Naive thymus-derived CD8-positive, alpha-beta T cell (primary cell): ENCODE data around the gene FSIP1. TPM values are rescaled to one million over a fixed set of nuclear protein-coding genes. Genes with fewer than 3 reads are reported as not detected.

ENCODE experiments used
- ATAC-seq, 2 donors: fragments of 150-1000 bp; cut with Tn5 transposase in 1 of 2; sonication (Bioruptor Pico), chemical (Tn5 transposase) in 1 of 2; 1 replicate in 1 of 2; 2 replicates in 1 of 2; pipeline ENCODE4 v1.10.0; 2021; ENCODE audit warnings: mild to moderate bottlenecking in 2 of 2, moderate library complexity in 2 of 2
- POLR2A ChIA-PET: fragments of 350-600 bp; sonication (Branson Sonifier 250); formaldehyde crosslinking; loops from one replicate; lab custom pipeline; 2021; ENCODE audit warnings: antibody characterized with exemption; lab: Charles Lee
- DNase-seq, 10 donors: peaks; one replicate each; pipeline versions ENCODE4 v3.0.0 to v3.0.0-alpha.2; 2020 to 2022
- H3K27ac Mint-ChIP-seq, 10 donors: one replicate each; pipeline ENCODE4 v1.8.0; 2020 to 2022; ENCODE audit warnings: mild to moderate bottlenecking in 10 of 10, mixed read lengths in 10 of 10, moderate library complexity in 4 of 10, inconsistent platforms in 1 of 10
- H3K27me3 Mint-ChIP-seq, 5 donors: one replicate each; pipeline ENCODE4 v1.8.0; 2021 to 2022; ENCODE audit warnings: mixed read lengths in 5 of 5
- H3K36me3 Mint-ChIP-seq, 3 donors: one replicate each; pipeline ENCODE4 v1.8.0; 2020 to 2022; ENCODE audit warnings: mixed read lengths in 3 of 3, mild to moderate bottlenecking in 2 of 3, inconsistent platforms in 1 of 3
- H3K4me1 Mint-ChIP-seq, 4 donors: one replicate each; pipeline ENCODE4 v1.8.0; 2021 to 2022; ENCODE audit warnings: mixed read lengths in 4 of 4
- H3K4me3 Mint-ChIP-seq, 10 donors: one replicate each; pipeline ENCODE4 v1.8.0; 2020 to 2022; ENCODE audit warnings: mild to moderate bottlenecking in 10 of 10, mixed read lengths in 10 of 10, moderate library complexity in 6 of 10, inconsistent platforms in 1 of 10
- H3K9me3 Mint-ChIP-seq, 9 donors: one replicate each; pipeline ENCODE4 v1.8.0; 2020 to 2022; ENCODE audit warnings: mixed read lengths in 9 of 9, mild to moderate bottlenecking in 3 of 9, inconsistent platforms in 1 of 9, moderate library complexity in 1 of 9
- polyA plus RNA-seq, 3 donors: library from polyadenylated mRNA; unstranded; fragments of 300-500 nt; fragmentation: Illumina TruSeq; gene quantifications; one replicate each; pipeline ENCODE4 v1.2.3, GENCODE V29; 2021
- total RNA-seq, 8 experiments: library from RNA in 2 of 8; stranded (reverse) in 2 of 8; gene quantifications; one replicate each; pipeline ENCODE4 v1.2.3 and lab custom pipeline; 2021 to 2026

Gene FSIP1
- total and polyA plus RNA-seq, 5 experiments from 2014 or later, result 0.30 to 0.85 (median 0.49) TPM; not detected in 1

DNA sequence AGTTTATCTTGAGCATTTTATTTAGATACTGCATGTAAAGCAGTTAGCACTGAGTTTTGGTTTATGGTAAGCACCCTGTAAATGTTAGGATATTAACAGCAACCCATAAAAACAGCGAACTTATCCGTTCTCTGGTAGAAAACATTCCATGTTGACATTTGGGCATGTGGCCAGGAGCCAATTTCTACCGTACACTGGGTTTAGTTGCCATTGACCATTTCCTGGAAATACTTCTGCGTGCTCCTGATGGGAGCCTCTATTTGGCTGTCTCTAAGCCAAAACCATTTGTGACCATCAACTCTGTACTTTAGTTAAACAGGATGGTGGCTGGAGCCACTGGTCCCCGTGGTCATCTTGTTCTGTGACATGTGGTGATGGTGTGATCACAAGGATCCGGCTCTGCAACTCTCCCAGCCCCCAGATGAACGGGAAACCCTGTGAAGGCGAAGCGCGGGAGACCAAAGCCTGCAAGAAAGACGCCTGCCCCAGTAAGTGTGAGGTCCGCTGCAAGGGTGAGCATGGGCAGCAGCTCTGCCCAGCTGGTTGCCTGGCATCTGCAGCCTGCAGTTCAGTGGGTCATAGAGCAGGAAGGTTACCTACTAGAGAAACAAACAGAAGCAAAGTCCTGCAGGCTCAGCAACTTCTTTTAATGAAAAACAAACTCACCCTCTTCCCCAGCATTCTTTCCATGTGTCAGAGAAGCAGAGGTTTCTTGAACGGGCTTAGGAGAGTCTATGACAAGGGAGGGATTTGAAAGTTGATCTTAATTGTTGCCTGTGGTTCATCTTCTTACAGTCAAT is 194.7 kb downstream of the FSIP1 start:
- POLR2A ChIA-PET, result no interaction called here
- H3K4me1 Mint-ChIP-seq, result peaks cover 0 to 5% (median 0%) of the 10 kb centered on the region in 4 donors
- H3K27ac Mint-ChIP-seq, result no peak overlapping the region
- peaks cover 0 to 12% (median 3%) of the 10 kb centered on the region in 5 donors for H3K27me3 Mint-ChIP-seq
- ATAC-seq (no peak), DNase-seq (no peak)
- no peaks in the 10 kb centered on the region for H3K9me3 Mint-ChIP-seq
- H3K36me3 Mint-ChIP-seq, result no peaks in the 10 kb centered on the region
- H3K4me3 Mint-ChIP-seq, result no peak overlapping the region

DNA sequence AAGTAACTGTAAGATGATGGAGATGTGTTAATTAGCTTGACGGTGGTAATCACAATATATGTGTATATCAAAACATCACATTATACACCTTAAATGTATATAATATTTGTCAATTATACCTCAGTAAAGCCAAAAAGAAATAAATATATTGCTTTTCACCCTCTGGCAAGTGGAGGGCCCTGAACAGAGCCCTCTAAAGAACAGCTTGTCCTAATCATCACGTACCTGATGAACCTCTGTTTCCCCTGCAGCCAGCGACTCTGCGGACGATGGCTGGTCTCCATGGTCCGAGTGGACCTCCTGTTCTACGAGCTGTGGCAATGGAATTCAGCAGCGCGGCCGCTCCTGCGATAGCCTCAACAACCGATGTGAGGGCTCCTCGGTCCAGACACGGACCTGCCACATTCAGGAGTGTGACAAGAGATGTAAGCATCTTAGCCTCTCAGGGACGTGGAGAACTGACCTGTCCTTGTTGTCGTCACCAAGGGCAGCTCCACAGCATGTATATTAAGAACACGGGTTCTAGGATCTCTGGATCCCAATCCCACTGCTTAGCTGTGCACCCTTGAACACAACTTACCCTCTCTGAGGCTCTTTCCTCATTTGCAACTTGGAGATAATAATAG is 195.4 kb downstream of the FSIP1 start:
- POLR2A ChIA-PET, result no interaction called here
- Mint-ChIP-seq H3K4me1 (peaks cover 0 to 5% (median 0%) of the 10 kb centered on the region in 4 donors), H3K27me3 (peaks cover 5 to 15% (median 7%) of the 10 kb centered on the region in 5 donors), H3K36me3 (no peaks in the 10 kb centered on the region), H3K27ac (no peak overlapping the region), H3K4me3 (no peak overlapping the region), H3K9me3 (no peaks in the 10 kb centered on the region)
- ATAC-seq (no peak), DNase-seq (no peak)

DNA sequence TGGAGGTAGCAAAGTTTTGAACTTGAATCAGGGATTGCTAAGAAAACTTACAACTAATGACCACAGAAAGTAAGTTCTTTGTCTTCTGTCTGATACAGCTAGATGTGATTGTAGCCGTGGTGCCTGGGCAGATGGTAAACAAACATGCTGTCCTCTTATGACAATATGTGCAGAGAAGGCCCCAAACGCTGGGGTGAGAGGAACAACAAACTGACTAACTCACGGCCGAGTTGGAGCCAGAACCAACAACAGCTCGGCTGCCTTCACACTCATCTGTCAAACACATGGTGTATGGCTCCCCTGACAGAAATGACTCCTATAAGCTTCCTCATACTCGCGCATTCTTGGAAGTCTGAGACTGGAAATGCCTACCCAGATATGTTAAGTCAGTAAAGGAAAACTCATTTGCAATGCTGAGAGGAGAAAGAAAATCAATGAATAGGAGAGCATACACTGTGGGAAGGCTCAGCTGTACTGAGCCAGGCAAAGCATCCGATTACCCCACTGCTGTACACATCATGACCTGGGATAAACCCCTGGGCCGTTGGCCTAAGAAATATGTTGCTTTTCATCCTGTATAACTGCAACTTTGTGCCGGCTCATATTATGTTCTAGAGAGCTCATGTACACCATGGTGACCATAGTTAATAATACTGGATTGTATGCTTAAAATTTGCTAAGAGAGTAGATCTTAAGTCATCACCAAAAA is 196.1 kb downstream of the FSIP1 start:
- no peak overlapping the region for H3K4me3 Mint-ChIP-seq
- H3K36me3 Mint-ChIP-seq, result no peaks in the 10 kb centered on the region
- H3K4me1 Mint-ChIP-seq, result peaks cover under 1 to 7% (median 2%) of the 10 kb centered on the region in 4 donors
- ATAC-seq (no peak), DNase-seq (no peak)
- no peak overlapping the region for H3K27ac Mint-ChIP-seq
- H3K27me3 Mint-ChIP-seq, result peaks cover 6 to 22% (median 13%) of the 10 kb centered on the region in 5 donors
- POLR2A ChIA-PET, result no interaction called here
- no peaks in the 10 kb centered on the region for H3K9me3 Mint-ChIP-seq

DNA sequence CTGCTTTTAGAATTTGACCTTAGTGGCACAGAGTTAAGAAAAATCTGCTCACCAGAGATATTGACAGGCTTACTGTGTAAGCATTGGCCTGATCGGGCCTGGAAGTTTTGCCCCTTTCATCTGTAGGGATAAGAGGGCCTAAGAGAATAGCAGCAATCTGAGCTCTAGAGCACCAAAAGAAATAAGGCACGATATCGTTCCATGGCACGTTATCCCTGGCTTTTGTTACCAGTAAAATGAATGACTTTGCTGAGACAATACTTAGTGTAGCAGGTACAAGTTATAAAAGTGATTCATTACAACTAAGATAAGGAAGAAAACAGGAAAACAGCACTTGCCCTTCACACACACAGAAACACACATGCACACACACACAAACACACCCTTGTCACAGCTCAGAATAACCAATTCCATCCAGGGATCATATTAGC is 196.8 kb downstream of the FSIP1 start:
- POLR2A ChIA-PET, result no interaction called here
- Mint-ChIP-seq H3K9me3 (no peaks in the 10 kb centered on the region), H3K27me3 (peaks cover 6 to 28% (median 19%) of the 10 kb centered on the region in 5 donors), H3K27ac (no peak overlapping the region), H3K4me3 (no peak overlapping the region), H3K36me3 (no peaks in the 10 kb centered on the region), H3K4me1 (peaks cover 6 to 13% (median 8%) of the 10 kb centered on the region in 4 donors)
- no peak for DNase-seq
- no peak for ATAC-seq

DNA sequence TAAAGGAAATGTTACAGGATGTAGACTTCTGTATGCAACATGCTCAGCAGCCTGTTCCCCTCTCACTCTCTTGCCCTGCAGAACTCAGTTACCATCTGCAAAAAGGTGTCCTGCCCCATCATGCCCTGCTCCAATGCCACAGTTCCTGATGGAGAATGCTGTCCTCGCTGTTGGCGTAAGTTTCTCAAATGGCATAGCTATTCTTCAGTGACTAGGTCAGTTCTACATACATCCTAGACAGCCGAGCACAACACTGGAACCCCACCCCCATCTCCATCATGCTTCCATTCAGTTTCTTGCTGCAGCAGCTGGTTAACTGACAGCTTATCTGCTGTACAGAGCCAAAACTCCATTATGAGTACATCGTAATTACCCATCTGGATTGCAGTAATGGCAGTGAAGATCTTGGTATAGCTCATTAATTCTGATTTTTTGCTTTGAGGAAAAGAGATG is 197.2 kb downstream of the FSIP1 start:
- Mint-ChIP-seq H3K9me3 (no peaks in the 10 kb centered on the region), H3K27ac (no peak overlapping the region), H3K36me3 (no peaks in the 10 kb centered on the region), H3K27me3 (peaks cover 6 to 29% (median 19%) of the 10 kb centered on the region in 5 donors), H3K4me1 (peaks cover 6 to 13% (median 8%) of the 10 kb centered on the region in 4 donors), H3K4me3 (no peak overlapping the region)
- DNase-seq, result no peak
- ATAC-seq, result no peak
- POLR2A ChIA-PET, result no interaction called here

DNA sequence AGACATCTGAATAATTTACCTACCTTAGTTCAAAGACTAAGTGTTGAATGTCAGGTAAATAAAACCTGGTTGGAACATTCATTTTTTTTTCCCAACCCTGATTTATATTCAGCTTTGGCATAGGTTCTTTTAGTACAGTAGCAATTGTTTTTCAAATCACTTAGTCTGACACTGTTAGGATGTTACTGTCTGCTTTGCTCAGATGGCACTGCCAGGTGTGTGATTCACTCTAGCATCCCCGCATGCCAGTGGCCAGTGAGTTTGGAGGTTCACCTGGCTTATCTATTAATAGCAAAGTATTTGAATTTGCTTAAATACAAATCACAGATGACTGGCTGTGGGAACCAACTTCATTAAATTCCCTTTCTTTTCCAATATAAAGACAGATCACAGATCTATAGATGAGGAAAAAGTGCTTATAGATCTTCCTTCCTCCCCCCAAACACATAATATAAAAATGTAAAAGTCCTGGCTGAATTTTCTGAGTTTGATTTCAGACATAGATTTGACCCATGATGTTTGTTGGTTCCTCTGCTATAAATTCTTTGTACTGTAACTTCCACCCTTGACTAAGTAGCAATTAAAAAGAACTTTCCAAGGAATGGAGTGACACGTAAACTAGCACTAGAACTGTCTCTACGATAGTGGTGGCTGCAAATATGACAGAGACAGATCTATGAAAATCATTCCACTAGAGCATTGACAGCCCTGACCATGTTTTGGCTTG is 197.8 kb downstream of the FSIP1 start:
- POLR2A ChIA-PET, result no interaction called here
- H3K36me3 Mint-ChIP-seq, result no peaks in the 10 kb centered on the region
- no peak for ATAC-seq
- H3K4me3 Mint-ChIP-seq, result no peak overlapping the region
- H3K4me1 Mint-ChIP-seq, result peaks cover 6 to 16% (median 11%) of the 10 kb centered on the region in 4 donors
- H3K9me3 Mint-ChIP-seq, result no peaks in the 10 kb centered on the region
- H3K27me3 Mint-ChIP-seq, result peaks cover 8 to 33% (median 20%) of the 10 kb centered on the region in 5 donors
- no peak overlapping the region for H3K27ac Mint-ChIP-seq
- no peak for DNase-seq

DNA sequence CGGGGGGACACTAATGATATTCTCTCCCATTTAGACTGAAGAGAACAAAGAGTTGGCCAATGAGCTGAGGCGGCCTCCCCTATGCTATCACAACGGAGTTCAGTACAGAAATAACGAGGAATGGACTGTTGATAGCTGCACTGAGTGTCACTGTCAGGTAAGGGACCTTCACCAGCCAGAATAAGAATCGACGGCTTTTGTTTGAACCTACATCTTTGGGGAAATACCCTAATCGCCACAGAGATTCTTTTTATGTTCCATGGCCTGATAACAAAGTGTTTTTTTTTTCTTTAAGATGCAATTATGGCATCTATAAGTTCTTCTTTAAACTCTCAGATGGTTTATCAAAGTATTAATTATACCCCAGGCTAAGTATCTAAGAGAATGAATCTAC is 198.4 kb downstream of the FSIP1 start:
- Mint-ChIP-seq H3K9me3 (no peaks in the 10 kb centered on the region), H3K27me3 (peaks cover 13 to 39% (median 24%) of the 10 kb centered on the region in 5 donors), H3K4me1 (peaks cover 6 to 20% (median 13%) of the 10 kb centered on the region in 4 donors), H3K36me3 (no peaks in the 10 kb centered on the region), H3K27ac (no peak overlapping the region), H3K4me3 (no peak overlapping the region)
- DNase-seq (no peak), ATAC-seq (no peak)
- POLR2A ChIA-PET, result no interaction called here

DNA sequence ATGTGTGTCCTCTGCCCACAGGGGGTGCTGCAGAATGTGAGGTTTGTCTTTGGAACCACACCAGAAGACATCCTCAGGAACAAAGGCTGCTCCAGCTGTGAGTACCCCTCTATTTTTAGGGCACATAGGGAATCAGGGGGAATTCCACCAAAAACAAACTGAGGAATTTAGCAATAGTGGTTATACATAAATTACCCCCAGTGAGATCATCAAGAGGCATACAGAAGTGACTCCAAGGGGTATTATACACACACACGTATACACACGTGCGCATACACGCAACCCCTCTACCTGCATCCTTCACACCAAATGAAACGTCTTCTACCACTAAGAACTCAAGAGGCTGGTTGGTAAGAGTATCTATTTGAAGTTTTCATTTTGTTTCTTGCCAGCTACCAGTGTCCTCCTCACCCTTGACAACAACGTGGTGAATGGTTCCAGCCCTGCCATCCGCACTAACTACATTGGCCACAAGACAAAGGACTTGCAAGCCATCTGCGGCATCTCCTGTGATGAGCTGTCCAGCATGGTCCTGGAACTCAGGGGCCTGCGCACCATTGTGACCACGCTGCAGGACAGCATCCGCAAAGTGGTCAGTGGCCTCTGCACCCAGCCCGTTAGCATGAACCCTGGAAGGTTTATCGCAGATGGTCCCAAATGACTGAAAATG is 198.9 kb downstream of the FSIP1 start:
- H3K27me3 Mint-ChIP-seq, result peaks cover 15 to 44% (median 28%) of the 10 kb centered on the region in 5 donors
- no peaks in the 10 kb centered on the region for H3K36me3 Mint-ChIP-seq
- POLR2A ChIA-PET, result no interaction called here
- H3K9me3 Mint-ChIP-seq, result no peaks in the 10 kb centered on the region
- ATAC-seq (no peak), DNase-seq (no peak)
- H3K27ac Mint-ChIP-seq, result no peak overlapping the region
- peaks cover 6 to 24% (median 13%) of the 10 kb centered on the region in 4 donors for H3K4me1 Mint-ChIP-seq
- H3K4me3 Mint-ChIP-seq, result peak overlapping the region in 1 of 10 donors; percentile 24

DNA sequence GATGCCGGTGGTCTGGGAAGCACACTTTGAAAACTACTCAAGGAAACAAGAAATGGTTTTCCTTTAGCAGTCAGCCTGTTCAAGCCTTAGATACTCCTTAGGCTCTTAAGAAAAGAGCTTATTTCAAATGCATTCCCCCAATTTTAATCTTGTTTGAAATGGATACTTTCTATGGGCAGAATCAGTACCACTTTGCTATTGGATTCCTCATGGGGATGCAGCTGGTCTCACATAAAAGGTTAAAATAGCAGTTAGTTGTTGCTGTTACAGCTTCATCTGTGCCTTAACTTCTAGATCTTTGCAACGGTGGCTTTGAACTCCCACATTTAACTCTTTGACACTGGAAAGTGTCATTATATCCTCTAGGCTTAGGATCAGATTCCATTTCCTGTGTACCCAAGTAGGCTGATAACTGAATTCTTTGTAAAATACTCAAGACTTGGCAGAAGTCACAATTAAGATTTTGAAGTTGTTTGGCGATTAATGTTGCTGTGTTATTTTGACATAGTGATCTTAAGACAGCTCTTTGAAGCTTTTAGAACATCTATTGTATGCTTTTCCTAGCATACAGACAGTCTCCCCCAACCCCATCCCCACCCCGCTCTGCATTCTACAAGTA is 199.6 kb downstream of the FSIP1 start:
- ATAC-seq, result no peak
- POLR2A ChIA-PET, result no interaction called here

DNA sequence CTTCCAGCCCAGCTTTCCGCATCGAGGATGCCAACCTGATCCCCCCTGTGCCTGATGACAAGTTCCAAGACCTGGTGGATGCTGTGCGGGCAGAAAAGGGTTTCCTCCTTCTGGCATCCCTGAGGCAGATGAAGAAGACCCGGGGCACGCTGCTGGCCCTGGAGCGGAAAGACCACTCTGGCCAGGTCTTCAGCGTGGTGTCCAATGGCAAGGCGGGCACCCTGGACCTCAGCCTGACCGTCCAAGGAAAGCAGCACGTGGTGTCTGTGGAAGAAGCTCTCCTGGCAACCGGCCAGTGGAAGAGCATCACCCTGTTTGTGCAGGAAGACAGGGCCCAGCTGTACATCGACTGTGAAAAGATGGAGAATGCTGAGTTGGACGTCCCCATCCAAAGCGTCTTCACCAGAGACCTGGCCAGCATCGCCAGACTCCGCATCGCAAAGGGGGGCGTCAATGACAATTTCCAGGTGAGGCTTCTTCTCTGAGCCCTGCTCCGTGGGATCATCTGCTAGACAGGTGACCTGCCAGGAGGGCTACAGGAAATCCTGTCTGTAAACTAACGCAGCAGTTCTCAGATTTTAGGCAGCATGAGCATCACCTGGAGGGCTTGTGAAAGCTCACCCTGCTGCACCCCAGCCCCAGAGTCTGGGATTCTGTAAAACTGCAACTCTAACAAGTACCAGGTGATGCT is 200.2 kb downstream of the FSIP1 start:
- Mint-ChIP-seq H3K36me3 (no peaks in the 10 kb centered on the region), H3K27me3 (peaks cover 19 to 50% (median 32%) of the 10 kb centered on the region in 5 donors), H3K27ac (no peak overlapping the region), H3K4me3 (peak overlapping the region in 2 of 10 donors; percentile 79 to 81), H3K4me1 (peaks cover 6 to 24% (median 13%) of the 10 kb centered on the region in 4 donors), H3K9me3 (no peaks in the 10 kb centered on the region)
- ATAC-seq (no peak), DNase-seq (no peak)
- POLR2A ChIA-PET, result no interaction called here

More for the DNA sequence above, 199.6 kb downstream of the FSIP1 start:
- no peaks in the 10 kb centered on the region for H3K9me3 Mint-ChIP-seq
- DNase-seq, result no peak
- peaks cover 17 to 50% (median 29%) of the 10 kb centered on the region in 5 donors for H3K27me3 Mint-ChIP-seq
- no peak overlapping the region for H3K27ac Mint-ChIP-seq
- peak overlapping the region in 1 of 10 donors; percentile 11 for H3K4me3 Mint-ChIP-seq
- H3K36me3 Mint-ChIP-seq, result no peaks in the 10 kb centered on the region
- H3K4me1 Mint-ChIP-seq, result peaks cover 6 to 24% (median 13%) of the 10 kb centered on the region in 4 donors

DNA sequence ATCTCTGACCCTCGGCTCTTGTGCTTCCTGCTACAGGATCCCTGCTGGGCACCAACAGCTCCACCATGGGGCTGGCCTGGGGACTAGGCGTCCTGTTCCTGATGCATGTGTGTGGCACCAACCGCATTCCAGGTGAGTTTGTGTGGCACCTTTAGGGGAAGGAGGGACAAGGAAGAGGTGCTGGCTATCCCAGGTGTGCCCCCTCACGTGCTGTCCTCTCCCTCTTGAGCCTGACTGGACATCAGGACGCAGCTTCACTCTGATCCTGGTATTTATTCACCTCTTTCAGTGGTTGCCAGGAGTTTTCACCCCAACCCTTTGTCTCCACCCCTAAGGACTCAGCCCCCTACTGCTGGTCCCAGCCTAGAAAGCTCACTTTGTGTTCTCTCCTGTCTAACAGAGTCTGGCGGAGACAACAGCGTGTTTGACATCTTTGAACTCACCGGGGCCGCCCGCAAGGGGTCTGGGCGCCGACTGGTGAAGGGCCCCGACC is 200.8 kb downstream of the FSIP1 start:
- POLR2A ChIA-PET, result no interaction called here
- Mint-ChIP-seq H3K4me1 (peaks cover 6 to 24% (median 13%) of the 10 kb centered on the region in 4 donors), H3K9me3 (no peaks in the 10 kb centered on the region), H3K36me3 (no peaks in the 10 kb centered on the region), H3K4me3 (peak overlapping the region in 8 of 10 donors; percentile 49 to 81 (median 72)), H3K27ac (peak overlapping the region in 2 of 10 donors; percentile 41), H3K27me3 (peaks cover 21 to 56% (median 37%) of the 10 kb centered on the region in 5 donors)
- DNase-seq (no peak), ATAC-seq (no peak)
